Putamen (tissue), 1 donor: ENCODE measurements around the gene UGT2A2.

Experiments used
- DNase-seq: peaks from one replicate; pipeline ENCODE4 v3.0.0-alpha.2; 2016; ENCODE audit warnings: low spot score

The UGT2A2 gene

GRCh38 chr4:69576251-69576877, 63.1 kb downstream of the UGT2A2 start:
- no peak for DNase-seq

GRCh38 chr4:69568787-69569186, 70.7 kb downstream of the UGT2A2 start:
- no peak for DNase-seq

GRCh38 chr4:69563424-69563823, 76.0 kb downstream of the UGT2A2 start:
- no peak for DNase-seq

GRCh38 chr4:69549651-69550050, 89.8 kb downstream of the UGT2A2 start:
- DNase-seq: no peak

- DNase-seq: no peak
Observed at GRCh38 chr4:69546134-69546765, 93.2 kb downstream of the UGT2A2 start.
